HG03045 (cell line): ENCODE measurements around the gene IL17REL.

Source experiments
- ATAC-seq: cut with Tn5 transposase; IDR thresholded peaks from one replicate; pipeline ENCODE4 v1.9.1; 2021; ENCODE audit warnings: mild to moderate bottlenecking, moderate library complexity; ENCODE audit not compliant: unreplicated experiment

The IL17REL gene

GRCh38 chr22:49970528-49971231, 41.9 kb downstream of the IL17REL start:
- peak; percentile 57 for ATAC-seq

- ATAC-seq: no peak
Measured at GRCh38 chr22:49969751-49970527, 42.6 kb downstream of the IL17REL start.

GRCh38 chr22:49968831-49969661, 43.5 kb downstream of the IL17REL start:
- ATAC-seq: no peak

GRCh38 chr22:49968313-49968830, 44.2 kb downstream of the IL17REL start:
- no peak for ATAC-seq

- no peak for ATAC-seq
Measured at GRCh38 chr22:49967706-49968208, 44.8 kb downstream of the IL17REL start.

- ATAC-seq: no peak
Measured at GRCh38 chr22:49966774-49967705, 45.5 kb downstream of the IL17REL start.

- ATAC-seq: no peak
Measured at GRCh38 chr22:49966041-49966773, 46.4 kb downstream of the IL17REL start.

- no peak for ATAC-seq
Measured at GRCh38 chr22:49965091-49966040, 47.2 kb downstream of the IL17REL start.

GRCh38 chr22:49964136-49965090, 48.2 kb downstream of the IL17REL start:
- no peak for ATAC-seq

- ATAC-seq: no peak
Measured at GRCh38 chr22:49963647-49964026, 48.9 kb downstream of the IL17REL start.

GRCh38 chr22:49962751-49963646, 49.6 kb downstream of the IL17REL start:
- no peak for ATAC-seq

- no peak for ATAC-seq
Measured at GRCh38 chr22:49962012-49962750, 50.4 kb downstream of the IL17REL start.

GRCh38 chr22:49961601-49962011, 51.0 kb downstream of the IL17REL start:
- no peak for ATAC-seq

GRCh38 chr22:49961005-49961600, 51.5 kb downstream of the IL17REL start:
- ATAC-seq: no peak
